GM23248 (cell line): Measurements from ENCODE around the gene PEX11A.

Source experiments
- EZH2 ChIP-seq: fragments of 200-600 bp; sonication (generic); IDR thresholded peaks from 2 replicates; pipeline ENCODE4 v1.6.1; 2018; ENCODE audit warnings: antibody characterized with exemption, mild to moderate bottlenecking; ENCODE audit not compliant: insufficient read depth, poor library complexity, severe bottlenecking
- EZH2phosphoT487 ChIP-seq: fragments of 200-600 bp; sonication (generic); IDR thresholded peaks from 2 replicates; pipeline ENCODE4 v1.6.1; 2018; ENCODE audit warnings: antibody characterized with exemption, moderate library complexity, mild to moderate bottlenecking, low read depth; ENCODE audit not compliant: insufficient read depth

- no peak for TF ChIP-seq EZH2phosphoT487
- TF ChIP-seq EZH2, result no peak
These were observed 19.5 kb downstream of the PEX11A start for GRCh38 chr15:89670971-89671560.
